HG02981 (cell line): ENCODE results near the gene SDC4.

Experiments
- ATAC-seq: cut with Tn5 transposase; IDR thresholded peaks from one replicate; pipeline ENCODE4 v1.9.1; 2021; ENCODE audit warnings: mild to moderate bottlenecking, moderate library complexity; ENCODE audit not compliant: unreplicated experiment

SDC4 gene

GRCh38 chr20:45347936-45348778, at the start of gene SDC4:
SDC4 (minus strand) TSS chr20:45348424; CDS start chr20:45348384, 40 bp downstream.
- ATAC-seq = no peak

GRCh38 chr20:45395114-45395415, 46.8 kb upstream of the SDC4 start:
- ATAC-seq = no peak

- ATAC-seq = no peak
Measured at GRCh38 chr20:45394221-45395113, 46.2 kb upstream of the SDC4 start.

GRCh38 chr20:45392733-45393132, 44.5 kb upstream of the SDC4 start:
- no peak for ATAC-seq

GRCh38 chr20:45391559-45391958, 43.3 kb upstream of the SDC4 start:
- no peak for ATAC-seq

- no peak for ATAC-seq
Measured at GRCh38 chr20:45390931-45391330, 42.7 kb upstream of the SDC4 start.

- no peak for ATAC-seq
Measured at GRCh38 chr20:45387274-45387673, 39.0 kb upstream of the SDC4 start.

GRCh38 chr20:45378191-45378590, 30.0 kb upstream of the SDC4 start, which contains the start of gene TP53TG5:
TP53TG5 (minus strand) TSS chr20:45378325; CDS start chr20:45378236, 89 bp downstream.
- no peak for ATAC-seq

GRCh38 chr20:45377269-45377668, 29.0 kb upstream of the SDC4 start:
- ATAC-seq = no peak

- no peak for ATAC-seq
Measured at GRCh38 chr20:45374966-45375365, 26.7 kb upstream of the SDC4 start.

GRCh38 chr20:45374101-45374467, 25.9 kb upstream of the SDC4 start:
- ATAC-seq = no peak

- ATAC-seq = peak; percentile 63
Measured at GRCh38 chr20:45373353-45374100, 25.3 kb upstream of the SDC4 start.

- no peak for ATAC-seq
Measured at GRCh38 chr20:45372646-45373352, 24.6 kb upstream of the SDC4 start.

GRCh38 chr20:45372241-45372640, 24.0 kb upstream of the SDC4 start:
- no peak for ATAC-seq

GRCh38 chr20:45370571-45371160, 22.4 kb upstream of the SDC4 start:
- ATAC-seq = no peak

- ATAC-seq = peak; percentile 72
Measured at GRCh38 chr20:45368221-45368980, 20.2 kb upstream of the SDC4 start.

GRCh38 chr20:45367126-45367525, 18.9 kb upstream of the SDC4 start:
- ATAC-seq = no peak

GRCh38 chr20:45366631-45367030, 18.4 kb upstream of the SDC4 start:
- no peak for ATAC-seq

- ATAC-seq = no peak
Measured at GRCh38 chr20:45366192-45366591, 18.0 kb upstream of the SDC4 start.
